ENCODE measurements around the gene ADAMTSL5.

GRCh38 chr19:1558552-1558951 is 45.7 kb upstream of the ADAMTSL5 start:
- TF ChIP-seq CTCF (IDR thresholded peaks at IDR 0.05) (no peak), POLR2AphosphoS5 (IDR thresholded peaks at IDR 0.05) (no peak), EP300 (IDR thresholded peaks at IDR 0.05) (no peak), POLR2A (IDR thresholded peaks at IDR 0.05) (no peak)

All from stomach (tissue), 4 donors.